Mesodermal cell (in vitro differentiated cells): ENCODE measurements around the gene CRYAB.
"Not testable (repeated sequence)": the region's sequence is repeated elsewhere in the genome, so short reads cannot be mapped to it uniquely, and the experiment has no call there.

Experiments used
- H3K27ac ChIP-seq: 2 replicates; pipeline ENCODE4 v1.7.0; 2013; ENCODE audit warnings: mild to moderate bottlenecking, low read depth, low read length, moderate library complexity; ENCODE audit not compliant: severe bottlenecking
- H3K36me3 ChIP-seq: 2 replicates; pipeline ENCODE4 v1.7.1; 2013; ENCODE audit warnings: mild to moderate bottlenecking, low read length, moderate library complexity; ENCODE audit not compliant: control insufficient read depth, insufficient read depth
- H3K4me1 ChIP-seq: one replicate; pipeline ENCODE4 v1.7.1; 2013; ENCODE audit warnings: mild to moderate bottlenecking, low read length; ENCODE audit not compliant: insufficient read depth, control insufficient read depth, poor library complexity, severe bottlenecking
- H3K4me3 ChIP-seq: 2 replicates; pipeline ENCODE4 v1.7.0; 2013; ENCODE audit warnings: low read length, control low read depth, mild to moderate bottlenecking; ENCODE audit not compliant: insufficient read depth, poor library complexity, severe bottlenecking; ENCODE audit errors: extremely low read depth
- H3K9me3 ChIP-seq: 2 replicates; pipeline ENCODE4 v1.7.1; 2013; ENCODE audit warnings: mild to moderate bottlenecking, low read length, moderate library complexity; ENCODE audit not compliant: control insufficient read depth
- WGBS, 2 experiments: methylation state at CpG; one replicate each; pipeline ENCODE4 v1.1.5; 2013; ENCODE audit warnings: missing lambda C conversion rate in 2 of 2; ENCODE audit not compliant: insufficient coverage in 2 of 2; 5-methylcytosine and 5-hydroxymethylcytosine counted together

The CRYAB gene

DNA sequence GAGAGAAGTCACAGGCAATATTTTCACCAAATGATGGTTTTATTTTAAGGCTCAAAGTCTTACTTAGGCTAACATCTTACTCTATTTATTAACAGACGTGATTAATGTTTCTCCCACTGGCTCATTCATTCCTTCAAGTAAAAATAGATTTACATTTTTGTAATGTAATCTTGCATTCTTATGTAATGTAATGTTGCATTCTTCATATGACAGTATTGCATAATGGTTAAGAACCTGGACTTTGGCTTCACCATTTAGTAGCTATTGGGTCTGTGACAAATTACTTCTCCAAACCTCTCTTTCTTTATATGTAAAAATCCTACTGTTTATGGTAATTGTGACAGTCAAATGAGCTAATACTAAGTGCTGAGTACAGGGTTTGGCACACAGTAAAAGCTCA lies 22.3 kb upstream of the CRYAB start:
- Histone ChIP-seq H3K27ac (no peak overlapping the region), H3K9me3 (no peaks in the 10 kb centered on the region), H3K36me3 (no peaks in the 10 kb centered on the region), H3K4me3 (no peak overlapping the region), H3K4me1 (peaks cover 27% of the 10 kb centered on the region)
- no CpG with 5 or more reads among the region's 1 CpG for WGBS, 2 experiments

DNA sequence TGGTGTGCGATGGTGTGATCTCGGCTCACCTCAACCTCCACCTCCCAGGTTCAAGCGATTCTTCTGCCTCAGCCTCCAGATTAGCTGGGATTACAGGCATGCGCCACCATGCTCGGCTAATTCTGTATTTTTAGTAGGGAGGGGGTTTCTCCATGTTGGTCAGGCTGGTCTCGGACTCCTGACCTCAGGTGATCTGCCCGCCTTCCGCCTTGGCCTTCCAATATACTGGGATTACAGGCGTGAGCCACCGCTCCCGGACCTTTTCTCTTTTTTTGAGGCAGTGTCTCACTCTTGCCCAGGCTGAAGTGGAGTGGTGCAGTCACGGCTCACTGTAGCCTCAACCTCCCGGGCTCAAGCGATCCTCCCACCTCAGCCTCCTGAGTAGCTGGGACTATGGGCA lies 21.6 kb upstream of the CRYAB start:
- H3K9me3 ChIP-seq, H3K4me3 ChIP-seq, H3K36me3 ChIP-seq, H3K27ac ChIP-seq: not testable (repeated sequence)
- WGBS, 2 experiments: 90 to 96% methylated on average over 7 to 12 of the region's 14 CpGs
- peaks cover 22% of the 10 kb centered on the region for H3K4me1 ChIP-seq

DNA sequence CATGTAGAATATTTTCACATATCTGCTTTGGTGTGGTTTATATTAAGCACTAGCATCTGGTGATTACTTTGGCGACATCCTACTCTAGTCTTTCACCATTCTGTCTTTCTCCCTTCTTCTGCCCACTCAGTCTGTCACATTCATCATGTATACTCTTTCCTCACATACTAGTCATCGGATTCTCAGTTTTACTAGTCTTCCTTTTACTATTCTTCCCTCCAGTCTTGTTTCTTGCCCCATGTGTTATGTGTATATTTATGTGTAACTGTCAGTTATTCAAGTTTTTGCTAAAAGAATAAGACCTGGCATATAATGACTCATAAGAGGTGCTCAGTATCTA lies 21.0 kb upstream of the CRYAB start:
- 89% methylated on average over 1 of the region's 2 CpGs; no CpG with 5 or more reads in 1 of the 2 experiments for WGBS, 2 experiments
- no peaks in the 10 kb centered on the region for H3K9me3 ChIP-seq
- no peaks in the 10 kb centered on the region for H3K36me3 ChIP-seq
- H3K4me3 ChIP-seq: no peak overlapping the region
- H3K4me1 ChIP-seq: peaks cover 16% of the 10 kb centered on the region
- H3K27ac ChIP-seq: no peak overlapping the region

DNA sequence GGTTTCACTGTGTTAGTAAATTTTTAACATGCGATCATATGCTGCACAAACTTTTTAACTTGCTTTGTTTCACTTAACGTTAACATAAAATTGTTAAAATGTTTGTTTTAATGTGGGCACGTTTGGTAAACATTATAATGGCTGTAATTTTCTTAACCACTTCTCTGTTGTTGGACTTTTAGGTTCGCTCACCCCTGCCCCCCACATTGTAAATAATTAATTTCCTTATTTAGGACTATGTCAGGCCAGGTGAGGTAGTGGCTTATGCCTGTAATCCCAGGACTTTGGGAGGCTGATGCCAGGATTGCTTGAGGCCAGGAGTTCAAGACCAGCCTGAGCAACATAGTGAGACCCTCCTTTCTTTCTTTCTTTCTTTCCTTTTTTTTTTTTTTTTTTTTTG lies 18.9 kb upstream of the CRYAB start:
- Histone ChIP-seq H3K9me3 (no peaks in the 10 kb centered on the region), H3K36me3 (no peaks in the 10 kb centered on the region), H3K27ac (no peak overlapping the region), H3K4me1 (peaks cover 14% of the 10 kb centered on the region), H3K4me3 (no peak overlapping the region)
- WGBS, 2 experiments: 100% methylated on average over 1 of the region's 4 CpGs; no CpG with 5 or more reads in 1 of the 2 experiments

DNA sequence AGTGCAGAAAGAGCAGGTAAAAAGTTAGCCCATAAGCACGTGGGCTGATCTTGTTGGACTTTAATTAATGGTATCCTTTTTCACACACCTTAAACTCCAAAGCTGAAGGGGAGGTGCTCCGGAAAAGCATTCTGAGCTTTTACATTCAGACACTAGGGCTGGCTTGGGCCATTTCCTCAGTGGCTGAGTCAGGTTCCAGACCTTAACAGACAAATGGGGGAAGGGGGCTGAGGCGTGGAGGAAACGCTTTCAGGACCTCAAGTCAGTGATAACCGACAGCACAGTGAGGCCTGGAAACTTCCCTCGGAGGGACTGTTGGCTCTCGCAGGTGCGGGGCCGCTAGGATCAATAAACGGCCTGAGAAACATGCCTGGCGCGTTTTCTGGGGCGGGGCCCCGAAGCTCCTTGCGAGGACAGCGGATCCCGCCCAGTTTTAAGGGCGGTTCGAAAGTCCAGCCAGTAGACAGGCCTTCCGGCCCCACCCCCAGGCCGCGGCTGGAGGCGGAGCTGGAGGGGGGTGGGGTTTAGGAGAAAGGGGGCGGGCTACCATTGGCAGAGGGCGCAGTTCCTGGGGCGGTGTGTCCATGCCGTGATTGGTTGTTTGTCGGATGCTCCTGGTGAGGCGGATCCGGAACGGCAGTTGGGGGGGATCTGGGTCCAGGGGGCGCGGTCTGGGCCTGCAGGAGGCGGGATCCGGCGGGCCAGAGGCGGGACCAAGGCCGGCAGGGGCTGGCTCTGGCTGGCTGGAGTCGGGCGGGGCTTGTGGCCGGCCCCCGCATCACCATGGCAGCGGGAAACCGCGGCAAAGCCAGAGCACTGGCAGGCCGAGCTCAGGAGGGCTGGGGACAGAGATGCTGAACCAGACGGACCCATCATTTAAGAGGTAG lies 15.2 kb upstream of the CRYAB start:
- H3K4me1 ChIP-seq: peaks cover 31% of the 10 kb centered on the region
- H3K27ac ChIP-seq: peak overlapping the region; percentile 89
- WGBS, 2 experiments: 1 to 2% methylated on average over 33 to 35 of the region's 47 CpGs
- no peaks in the 10 kb centered on the region for H3K36me3 ChIP-seq
- no peaks in the 10 kb centered on the region for H3K9me3 ChIP-seq
- H3K4me3 ChIP-seq: peak overlapping the region; percentile 37

DNA sequence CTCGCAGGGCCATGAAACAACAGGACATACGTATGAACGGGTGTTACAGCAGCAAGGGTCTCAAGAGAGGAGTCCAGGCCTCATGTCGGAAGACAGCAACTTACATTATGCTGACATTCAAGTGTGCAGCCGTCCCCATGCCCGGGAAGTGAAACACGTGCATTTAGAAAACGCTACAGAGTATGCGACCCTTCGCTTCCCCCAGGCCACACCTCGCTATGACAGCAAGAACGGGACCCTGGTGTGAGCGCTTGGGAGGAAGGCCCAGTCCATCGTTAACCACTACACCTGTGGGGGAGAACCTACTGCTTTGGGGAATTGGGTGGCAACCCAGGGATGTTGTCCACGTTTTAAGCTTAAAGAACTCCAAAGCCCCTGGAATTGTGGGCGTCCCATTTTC lies 14.4 kb upstream of the CRYAB start:
- H3K4me3 ChIP-seq: peak overlapping the region; percentile 37
- 98% methylated on average over 13 to 15 of the region's 16 CpGs for WGBS, 2 experiments
- peak overlapping the region; percentile 86 for H3K27ac ChIP-seq
- no peaks in the 10 kb centered on the region for H3K9me3 ChIP-seq
- no peaks in the 10 kb centered on the region for H3K36me3 ChIP-seq
- peaks cover 31% of the 10 kb centered on the region for H3K4me1 ChIP-seq

DNA sequence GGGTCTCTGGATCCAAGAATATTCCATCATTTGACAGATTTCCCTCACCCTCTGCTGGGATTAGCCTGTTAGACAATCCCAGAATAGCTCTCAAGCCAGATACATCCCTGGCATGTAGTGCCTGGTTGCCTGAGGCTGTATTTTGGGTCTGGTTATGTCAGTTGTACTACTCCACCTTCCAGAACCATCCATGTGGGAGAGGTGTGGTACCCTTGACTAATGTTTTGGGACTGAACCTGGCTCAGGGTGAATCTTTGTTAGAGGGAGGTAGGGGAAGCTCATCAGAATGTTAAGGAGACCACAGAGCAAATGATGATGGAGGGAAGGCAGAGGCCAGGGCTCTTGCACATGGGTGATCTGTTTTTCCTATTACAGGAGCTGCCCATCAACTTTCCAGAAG lies 12.4 kb upstream of the CRYAB start:
- Histone ChIP-seq H3K27ac (peak overlapping the region; percentile 92), H3K36me3 (no peaks in the 10 kb centered on the region), H3K4me3 (no peak overlapping the region), H3K4me1 (peaks cover 32% of the 10 kb centered on the region), H3K9me3 (no peaks in the 10 kb centered on the region)

DNA sequence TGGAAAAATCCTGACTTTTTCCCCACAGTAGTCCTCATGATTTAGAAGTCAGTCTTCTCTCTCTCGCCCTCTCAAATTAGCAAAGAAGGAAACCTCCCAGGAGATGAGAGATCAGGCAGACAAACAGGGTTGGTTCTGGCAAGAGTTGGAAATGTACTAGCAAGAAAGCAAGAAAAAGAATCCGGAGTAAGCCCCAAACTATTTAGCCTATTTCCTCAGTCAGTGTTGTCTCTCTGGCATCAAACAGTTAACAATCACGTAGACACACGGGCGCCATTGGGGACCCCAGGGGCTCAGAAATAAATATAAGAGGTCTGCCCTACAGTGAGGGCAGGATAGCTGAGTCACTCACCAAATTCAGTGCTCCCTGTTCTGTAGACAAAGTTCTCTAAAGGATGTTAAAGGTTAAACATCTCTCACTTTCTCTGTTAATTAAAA lies 11.8 kb upstream of the CRYAB start:
- peaks cover 34% of the 10 kb centered on the region for H3K4me1 ChIP-seq
- peak overlapping the region; percentile 92 for H3K27ac ChIP-seq
- no peaks in the 10 kb centered on the region for H3K9me3 ChIP-seq
- no peaks in the 10 kb centered on the region for H3K36me3 ChIP-seq
- H3K4me3 ChIP-seq: peak overlapping the region; percentile 3
- 33 to 70% methylated on average over 2 to 3 of the region's 5 CpGs for WGBS, 2 experiments

DNA sequence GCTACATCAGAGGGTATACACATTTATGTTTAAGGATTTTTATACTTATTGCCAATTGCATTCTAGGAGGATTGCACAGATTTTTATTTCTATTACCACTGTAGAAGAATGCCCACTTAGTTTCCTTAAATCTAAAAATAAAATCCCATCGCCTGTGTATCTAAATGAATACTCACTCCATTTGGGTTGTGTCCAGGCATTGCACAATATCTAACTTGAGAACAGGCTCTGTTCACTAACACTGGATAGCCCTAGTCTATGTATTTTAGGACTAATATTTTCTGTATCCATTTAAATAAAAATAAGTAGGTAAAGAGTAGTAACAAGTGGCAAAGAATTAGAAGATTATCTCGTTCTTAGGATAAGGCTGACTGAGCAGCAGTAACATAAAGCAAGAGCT lies 11.2 kb upstream of the CRYAB start:
- Histone ChIP-seq H3K27ac (peak overlapping the region; percentile 92), H3K9me3 (no peaks in the 10 kb centered on the region), H3K4me3 (no peak overlapping the region), H3K4me1 (peaks cover 34% of the 10 kb centered on the region), H3K36me3 (no peaks in the 10 kb centered on the region)
- WGBS, 2 experiments: 88 to 100% methylated on average over 1 of the region's 2 CpGs

DNA sequence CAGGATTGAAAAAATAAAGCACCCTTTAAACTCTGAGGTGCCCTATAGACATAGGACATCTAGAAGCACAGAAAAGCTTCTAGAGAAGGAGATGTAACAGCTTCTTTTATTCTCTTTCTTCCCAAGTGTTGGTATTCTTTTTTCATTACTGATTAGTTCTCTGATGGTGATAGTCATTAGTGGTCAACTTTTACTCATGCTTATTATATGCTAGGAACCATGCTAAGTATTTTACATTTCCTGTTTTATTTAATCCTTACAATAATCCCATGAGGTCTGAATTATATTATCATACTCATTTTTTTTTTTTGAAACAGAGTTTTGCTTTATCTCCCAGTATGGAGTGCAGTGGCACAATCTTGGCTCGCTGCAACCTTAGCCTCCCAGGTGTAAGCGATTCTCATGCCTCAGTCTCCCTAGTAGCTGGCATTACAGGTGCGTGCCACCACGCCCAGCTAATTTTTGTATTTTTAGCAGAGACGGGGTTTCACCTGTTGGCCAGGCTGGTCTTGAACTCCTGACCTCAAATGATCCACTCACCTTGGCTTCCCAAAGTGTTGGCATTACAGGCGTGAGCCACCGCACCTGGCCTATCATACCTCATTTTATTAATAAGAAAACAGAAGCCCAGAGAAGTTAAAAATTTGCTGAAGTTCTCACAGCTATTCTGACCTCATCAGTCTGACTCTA lies 10.1 kb upstream of the CRYAB start:
- H3K36me3 ChIP-seq: no peaks in the 10 kb centered on the region
- WGBS, 2 experiments: 82 to 92% methylated on average over 7 of the region's 7 CpGs
- no peak overlapping the region for H3K4me3 ChIP-seq
- no peaks in the 10 kb centered on the region for H3K9me3 ChIP-seq
- peaks cover 34% of the 10 kb centered on the region for H3K4me1 ChIP-seq
- H3K27ac ChIP-seq: no peak overlapping the region

DNA sequence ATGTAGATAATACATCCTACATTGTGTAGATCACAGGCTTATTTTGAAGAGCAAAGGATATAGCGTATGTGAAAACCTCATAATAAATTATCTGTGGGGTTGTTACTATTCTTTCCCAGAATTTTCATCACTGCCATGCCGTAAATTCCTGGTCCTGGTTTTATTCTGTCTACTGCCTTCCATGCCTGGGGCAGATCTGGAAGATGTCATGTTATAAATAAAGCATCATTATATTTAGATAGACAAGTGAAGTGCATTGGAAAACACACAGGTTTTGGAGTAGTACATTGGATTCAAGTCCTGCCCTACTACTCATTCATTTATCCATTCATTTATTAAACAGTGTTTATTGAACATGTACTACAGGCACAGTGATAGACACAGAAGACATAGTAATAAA lies 9.3 kb upstream of the CRYAB start:
- H3K27ac ChIP-seq: no peak overlapping the region
- H3K9me3 ChIP-seq: no peaks in the 10 kb centered on the region
- H3K4me3 ChIP-seq: no peak overlapping the region
- WGBS, 2 experiments: no CpG with 5 or more reads among the region's 2 CpGs
- H3K4me1 ChIP-seq: peaks cover 27% of the 10 kb centered on the region
- H3K36me3 ChIP-seq: no peaks in the 10 kb centered on the region
